DND-41 (cell line): ENCODE results near the gene OPCML.

Experiments used
- CTCF ChIP-seq: IDR thresholded peaks from 2 replicates; pipeline ENCODE4 v1.5.1; 2012; ENCODE audit warnings: borderline replicate concordance, low read length, moderate library complexity, mild to moderate bottlenecking; ENCODE audit not compliant: poor library complexity, severe bottlenecking; ENCODE audit errors: extremely low read depth
- EZH2 ChIP-seq: IDR thresholded peaks from 3 replicates; pipeline ENCODE4 v1.6.1; 2012; ENCODE audit warnings: borderline replicate concordance, low read depth, mild to moderate bottlenecking, moderate library complexity, low read length, inconsistent platforms; ENCODE audit not compliant: severe bottlenecking

- no peak for TF ChIP-seq CTCF
- no peak for TF ChIP-seq EZH2
Observed at GRCh38 chr11:133306019-133306418, 226.3 kb downstream of the OPCML start.
